Activated CD4-positive, alpha-beta T cell treated with anti-CD3 and anti-CD28 coated beads, Interleukin-2, amount 50 U/mL, for 24 hours (primary cell): ENCODE results near the gene IGSF9.

Experiments used
- DNase-seq, 2 donors: peaks; one replicate each; pipeline ENCODE4 v3.0.0-alpha.2; 2020; ENCODE audit warnings: low read depth in 1 of 2, low spot score in 1 of 2

Gene IGSF9

DNA sequence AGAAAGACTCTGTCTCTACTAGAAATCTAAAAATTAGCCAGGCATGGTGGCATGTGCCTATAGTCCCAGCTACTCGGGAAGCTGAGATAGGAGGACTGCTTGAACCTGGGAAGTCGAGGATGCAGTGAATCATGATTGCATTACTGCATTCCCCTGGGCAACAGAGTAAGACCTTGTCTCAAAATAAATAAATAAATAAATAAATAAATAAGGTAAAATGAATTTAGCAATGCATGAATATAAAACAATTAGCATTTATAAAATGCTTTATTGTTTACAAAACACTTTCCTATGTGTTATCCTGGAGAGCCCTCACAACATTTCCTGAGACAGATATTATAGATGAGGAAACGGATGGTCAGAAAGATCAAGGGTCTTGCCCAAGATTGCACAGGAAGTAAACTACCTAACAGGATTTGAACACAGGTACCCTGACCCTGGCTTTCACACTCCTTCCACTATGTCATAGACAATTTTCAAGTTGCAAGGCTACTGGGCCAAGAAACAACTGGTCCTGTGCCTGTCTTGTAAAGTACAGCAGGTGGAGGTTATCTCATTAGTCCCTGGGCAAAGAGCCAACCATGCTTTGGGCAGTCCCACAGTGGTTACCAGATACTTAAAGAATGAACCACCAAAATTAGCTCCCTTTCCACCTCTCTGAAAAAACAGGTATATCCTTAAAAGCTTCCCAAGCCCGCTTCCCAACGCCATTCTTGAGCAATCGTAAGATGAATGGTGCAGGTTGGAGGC is 67.5 kb downstream of the IGSF9 start:
- DNase-seq = no peak
